ENCODE results near the gene ARID1B. TPM values are rescaled to one million over a fixed set of nuclear protein-coding genes. Genes with fewer than 3 reads are reported as not detected.

ARID1B gene
- total RNA-seq, 1 experiment from 2014 or later = 60.3 TPM

DNA sequence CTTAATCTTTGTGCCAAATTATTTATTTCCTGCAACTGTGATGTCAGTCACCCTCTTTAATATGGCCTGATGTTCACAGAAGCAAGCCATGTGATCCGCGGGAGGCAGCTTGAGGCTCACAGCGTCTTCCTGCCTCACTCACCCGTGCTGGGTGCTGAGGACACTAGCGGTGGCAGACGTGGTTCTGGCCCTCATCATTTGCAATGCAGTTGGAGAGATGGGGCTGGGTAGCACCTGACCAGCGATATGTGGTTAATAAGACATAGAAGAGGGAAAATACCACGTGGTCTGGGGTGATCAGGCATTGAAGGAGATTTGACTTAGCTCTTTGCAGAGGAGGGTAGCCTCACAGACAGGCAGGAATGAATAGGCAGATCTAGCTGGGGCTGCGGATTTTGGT, 281.4 kb downstream of the ARID1B start:
- DNase-seq (ENCODE audit: low spot score) = no peak
- H3K27me3 Mint-ChIP-seq (ENCODE audit: low read depth) = no peaks in the 10 kb centered on the region
- ChIA-PET CTCF (interaction anchor here (0.5 to 3.0 kb wide), 4 partner anchors 13 to 214 kb away, joined by 3 to 21 read pairs (median 6); no protein-coding TSS in a partner anchor), POLR2A (interaction anchor here (0.6 to 1.2 kb wide), 2 partner anchors 12 to 174 kb away, joined by 3 read pairs; no protein-coding TSS in a partner anchor)
- H3K36me3 Mint-ChIP-seq = peaks cover 18% of the 10 kb centered on the region
- H3K4me1 Mint-ChIP-seq = peaks cover 35% of the 10 kb centered on the region
- H3K9me3 Mint-ChIP-seq = peaks cover 18% of the 10 kb centered on the region
- H3K4me3 Mint-ChIP-seq = no peak overlapping the region
- peak; percentile 25 for ATAC-seq
- TF ChIP-seq NR1H2 (CRISPR knock-in tag; IDR thresholded peaks at IDR 0.05) (no peak), MAX (CRISPR knock-in tag; IDR thresholded peaks at IDR 0.05) (0 out of 2 replicates have a peak, but pooled peaks have one; percentile 18)
- peak overlapping the region; percentile 88 for H3K27ac Mint-ChIP-seq

- no peak for ATAC-seq
- ChIA-PET POLR2A (interaction anchor here (1.2 kb wide), 1 partner anchor 13 kb away, joined by 3 read pairs; no protein-coding TSS in a partner anchor), CTCF (interaction anchor here (1.5 to 3.0 kb wide), 3 partner anchors 14 to 124 kb away, joined by 5 to 21 read pairs (median 6); no protein-coding TSS in a partner anchor)
- DNase-seq (ENCODE audit: low spot score) = no peak
- TF ChIP-seq, protein P1, sequence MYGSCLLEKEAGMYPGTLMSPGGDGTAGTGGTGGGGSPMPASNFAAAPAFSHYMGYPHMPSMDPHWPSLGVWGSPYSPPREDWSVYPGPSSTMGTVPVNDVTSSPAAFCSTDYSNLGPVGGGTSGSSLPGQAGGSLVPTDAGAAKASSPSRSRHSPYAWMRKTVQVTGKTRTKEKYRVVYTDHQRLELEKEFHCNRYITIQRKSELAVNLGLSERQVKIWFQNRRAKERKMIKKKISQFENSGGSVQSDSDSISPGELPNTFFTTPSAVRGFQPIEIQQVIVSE (CRISPR knock-in tag; IDR thresholded peaks at IDR 0.05; ENCODE audit: borderline replicate concordance) = no peak
- TF ChIP-seq CBFB (CRISPR knock-in tag; IDR thresholded peaks at IDR 0.05; ENCODE audit: low read depth) = no peak
- TF ChIP-seq JAZF1 (CRISPR knock-in tag; IDR thresholded peaks at IDR 0.05) = no peak
- TF ChIP-seq SOX15 (CRISPR knock-in tag; IDR thresholded peaks at IDR 0.05) = no peak
- no peak for TF ChIP-seq NFE2L1 (CRISPR knock-in tag; IDR thresholded peaks at IDR 0.05)
- TF ChIP-seq RELA (CRISPR knock-in tag; IDR thresholded peaks at IDR 0.05; ENCODE audit: borderline replicate concordance) = no peak
- TF ChIP-seq, protein P2, sequence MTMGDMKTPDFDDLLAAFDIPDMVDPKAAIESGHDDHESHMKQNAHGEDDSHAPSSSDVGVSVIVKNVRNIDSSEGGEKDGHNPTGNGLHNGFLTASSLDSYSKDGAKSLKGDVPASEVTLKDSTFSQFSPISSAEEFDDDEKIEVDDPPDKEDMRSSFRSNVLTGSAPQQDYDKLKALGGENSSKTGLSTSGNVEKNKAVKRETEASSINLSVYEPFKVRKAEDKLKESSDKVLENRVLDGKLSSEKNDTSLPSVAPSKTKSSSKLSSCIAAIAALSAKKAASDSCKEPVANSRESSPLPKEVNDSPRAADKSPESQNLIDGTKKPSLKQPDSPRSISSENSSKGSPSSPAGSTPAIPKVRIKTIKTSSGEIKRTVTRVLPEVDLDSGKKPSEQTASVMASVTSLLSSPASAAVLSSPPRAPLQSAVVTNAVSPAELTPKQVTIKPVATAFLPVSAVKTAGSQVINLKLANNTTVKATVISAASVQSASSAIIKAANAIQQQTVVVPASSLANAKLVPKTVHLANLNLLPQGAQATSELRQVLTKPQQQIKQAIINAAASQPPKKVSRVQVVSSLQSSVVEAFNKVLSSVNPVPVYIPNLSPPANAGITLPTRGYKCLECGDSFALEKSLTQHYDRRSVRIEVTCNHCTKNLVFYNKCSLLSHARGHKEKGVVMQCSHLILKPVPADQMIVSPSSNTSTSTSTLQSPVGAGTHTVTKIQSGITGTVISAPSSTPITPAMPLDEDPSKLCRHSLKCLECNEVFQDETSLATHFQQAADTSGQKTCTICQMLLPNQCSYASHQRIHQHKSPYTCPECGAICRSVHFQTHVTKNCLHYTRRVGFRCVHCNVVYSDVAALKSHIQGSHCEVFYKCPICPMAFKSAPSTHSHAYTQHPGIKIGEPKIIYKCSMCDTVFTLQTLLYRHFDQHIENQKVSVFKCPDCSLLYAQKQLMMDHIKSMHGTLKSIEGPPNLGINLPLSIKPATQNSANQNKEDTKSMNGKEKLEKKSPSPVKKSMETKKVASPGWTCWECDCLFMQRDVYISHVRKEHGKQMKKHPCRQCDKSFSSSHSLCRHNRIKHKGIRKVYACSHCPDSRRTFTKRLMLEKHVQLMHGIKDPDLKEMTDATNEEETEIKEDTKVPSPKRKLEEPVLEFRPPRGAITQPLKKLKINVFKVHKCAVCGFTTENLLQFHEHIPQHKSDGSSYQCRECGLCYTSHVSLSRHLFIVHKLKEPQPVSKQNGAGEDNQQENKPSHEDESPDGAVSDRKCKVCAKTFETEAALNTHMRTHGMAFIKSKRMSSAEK (CRISPR knock-in tag; IDR thresholded peaks at IDR 0.05; ENCODE audit: borderline replicate concordance) = no peak
- TF ChIP-seq, protein P3, sequence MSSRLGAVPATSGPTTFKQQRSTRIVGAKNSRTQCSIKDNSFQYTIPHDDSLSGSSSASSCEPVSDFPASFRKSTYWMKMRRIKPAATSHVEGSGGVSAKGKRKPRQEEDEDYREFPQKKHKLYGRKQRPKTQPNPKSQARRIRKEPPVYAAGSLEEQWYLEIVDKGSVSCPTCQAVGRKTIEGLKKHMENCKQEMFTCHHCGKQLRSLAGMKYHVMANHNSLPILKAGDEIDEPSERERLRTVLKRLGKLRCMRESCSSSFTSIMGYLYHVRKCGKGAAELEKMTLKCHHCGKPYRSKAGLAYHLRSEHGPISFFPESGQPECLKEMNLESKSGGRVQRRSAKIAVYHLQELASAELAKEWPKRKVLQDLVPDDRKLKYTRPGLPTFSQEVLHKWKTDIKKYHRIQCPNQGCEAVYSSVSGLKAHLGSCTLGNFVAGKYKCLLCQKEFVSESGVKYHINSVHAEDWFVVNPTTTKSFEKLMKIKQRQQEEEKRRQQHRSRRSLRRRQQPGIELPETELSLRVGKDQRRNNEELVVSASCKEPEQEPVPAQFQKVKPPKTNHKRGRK (CRISPR knock-in tag; IDR thresholded peaks at IDR 0.05; ENCODE audit: borderline replicate concordance) = no peak
- TF ChIP-seq ESRRA (CRISPR knock-in tag; IDR thresholded peaks at IDR 0.05; ENCODE audit: borderline replicate concordance) = no peak
- no peak for TF ChIP-seq FOXJ3 (CRISPR knock-in tag; IDR thresholded peaks at IDR 0.05; ENCODE audit: borderline replicate concordance)
- no peak for TF ChIP-seq ATF2 (CRISPR knock-in tag; IDR thresholded peaks at IDR 0.05; ENCODE audit: borderline replicate concordance, low read depth)
- no peak for TF ChIP-seq EMX1 (CRISPR knock-in tag; IDR thresholded peaks at IDR 0.05)
- TF ChIP-seq GRHL2 (CRISPR knock-in tag; IDR thresholded peaks at IDR 0.05; ENCODE audit: insufficient replicate concordance, severe bottlenecking) = no peak
- no peak for TF ChIP-seq STAT6 (CRISPR knock-in tag; conservative IDR thresholded peaks at IDR 0.05; ENCODE audit: low read depth)
- TF ChIP-seq, protein P4, sequence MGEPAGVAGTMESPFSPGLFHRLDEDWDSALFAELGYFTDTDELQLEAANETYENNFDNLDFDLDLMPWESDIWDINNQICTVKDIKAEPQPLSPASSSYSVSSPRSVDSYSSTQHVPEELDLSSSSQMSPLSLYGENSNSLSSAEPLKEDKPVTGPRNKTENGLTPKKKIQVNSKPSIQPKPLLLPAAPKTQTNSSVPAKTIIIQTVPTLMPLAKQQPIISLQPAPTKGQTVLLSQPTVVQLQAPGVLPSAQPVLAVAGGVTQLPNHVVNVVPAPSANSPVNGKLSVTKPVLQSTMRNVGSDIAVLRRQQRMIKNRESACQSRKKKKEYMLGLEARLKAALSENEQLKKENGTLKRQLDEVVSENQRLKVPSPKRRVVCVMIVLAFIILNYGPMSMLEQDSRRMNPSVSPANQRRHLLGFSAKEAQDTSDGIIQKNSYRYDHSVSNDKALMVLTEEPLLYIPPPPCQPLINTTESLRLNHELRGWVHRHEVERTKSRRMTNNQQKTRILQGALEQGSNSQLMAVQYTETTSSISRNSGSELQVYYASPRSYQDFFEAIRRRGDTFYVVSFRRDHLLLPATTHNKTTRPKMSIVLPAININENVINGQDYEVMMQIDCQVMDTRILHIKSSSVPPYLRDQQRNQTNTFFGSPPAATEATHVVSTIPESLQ (CRISPR knock-in tag; IDR thresholded peaks at IDR 0.05) = no peak
- no peak for TF ChIP-seq NR1H2 (CRISPR knock-in tag; IDR thresholded peaks at IDR 0.05)
- no peak for TF ChIP-seq TP53 (CRISPR knock-in tag; IDR thresholded peaks at IDR 0.05)
- no peak for TF ChIP-seq FOXP1 (CRISPR knock-in tag; IDR thresholded peaks at IDR 0.05; ENCODE audit: borderline replicate concordance)
- Mint-ChIP-seq H3K27me3 (ENCODE audit: low read depth) (no peaks in the 10 kb centered on the region), H3K27ac (peak overlapping the region; percentile 61; the same call in 1 of the 2 replicates), H3K4me3 (no peak overlapping the region), H3K4me1 (peaks cover 39% of the 10 kb centered on the region), H3K36me3 (peaks cover 17% of the 10 kb centered on the region), H3K9me3 (peaks cover 17% of the 10 kb centered on the region)
Observed at GRCh38 chr6:157059781-157060180, 282.6 kb downstream of the ARID1B start.
